TTC549 (cell line): Measurements from ENCODE around the gene FHL3.
"Not testable (repeated sequence)": the region's sequence is repeated elsewhere in the genome, so short reads cannot be mapped to it uniquely, and the experiment has no call there.

Source experiments
- FAIRE-seq: peaks from 2 replicates; lab custom pipeline; 2012; peaks lifted over from hg19 to GRCh38; lab: Jason Lieb, UNC

FHL3 gene

DNA sequence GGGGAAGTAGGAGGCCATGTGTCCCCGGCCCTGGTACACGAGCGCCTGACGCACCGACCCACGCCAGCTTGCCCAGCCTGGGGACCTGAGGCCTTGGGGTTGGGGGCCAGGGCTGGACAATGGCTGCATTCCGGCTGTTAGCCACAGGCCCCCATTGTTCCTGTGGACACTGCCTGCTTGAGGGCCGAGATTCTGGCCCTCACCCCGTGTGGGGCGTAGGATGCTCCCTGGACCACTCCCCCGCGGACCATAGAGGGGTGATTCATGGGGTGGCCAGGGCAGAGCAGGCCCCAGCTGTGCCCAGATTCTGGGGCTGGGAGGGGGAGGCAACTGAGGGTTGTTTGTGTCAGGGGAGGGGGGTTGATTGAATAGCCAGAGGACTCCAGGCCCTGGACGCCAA, 29.6 kb upstream of the FHL3 start:
- FAIRE-seq: no peak

DNA sequence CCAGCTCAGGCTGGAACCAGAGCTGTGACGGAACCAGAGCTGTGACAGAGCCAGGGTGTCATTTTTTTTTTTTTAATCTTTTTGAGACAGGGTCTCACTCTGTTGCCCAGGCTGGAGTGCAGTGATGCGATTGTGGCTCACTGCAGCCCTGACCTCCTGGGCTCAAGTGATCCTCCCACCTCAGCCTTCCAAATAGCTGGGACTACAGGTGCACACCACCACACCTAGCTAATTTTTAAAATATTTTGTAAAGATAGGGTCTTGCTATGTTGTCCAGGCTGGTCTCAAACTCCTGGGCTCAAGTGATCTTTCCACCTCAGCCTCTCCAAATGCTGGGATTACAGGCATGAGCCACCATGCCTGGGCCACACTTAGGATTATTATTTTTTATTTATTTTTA, 27.7 kb upstream of the FHL3 start:
- not testable (repeated sequence) for FAIRE-seq

DNA sequence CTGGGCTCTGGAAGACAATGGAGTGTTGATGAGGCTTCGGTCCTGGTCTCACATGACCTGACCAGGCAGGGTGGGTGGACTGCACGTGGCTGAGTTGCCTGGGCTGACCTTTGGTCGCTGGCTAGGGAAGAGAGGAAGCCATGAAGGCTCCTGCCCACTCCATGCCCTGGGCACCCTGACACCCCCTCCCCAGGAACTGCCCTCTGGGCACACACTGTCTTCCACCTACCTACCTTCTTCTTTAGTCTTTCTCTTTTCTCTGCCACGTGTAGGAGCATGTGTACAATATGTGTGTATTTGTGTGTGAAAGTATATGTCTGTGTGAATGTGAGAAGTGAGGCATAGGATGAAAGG, 26.2 kb upstream of the FHL3 start:
- no peak for FAIRE-seq

DNA sequence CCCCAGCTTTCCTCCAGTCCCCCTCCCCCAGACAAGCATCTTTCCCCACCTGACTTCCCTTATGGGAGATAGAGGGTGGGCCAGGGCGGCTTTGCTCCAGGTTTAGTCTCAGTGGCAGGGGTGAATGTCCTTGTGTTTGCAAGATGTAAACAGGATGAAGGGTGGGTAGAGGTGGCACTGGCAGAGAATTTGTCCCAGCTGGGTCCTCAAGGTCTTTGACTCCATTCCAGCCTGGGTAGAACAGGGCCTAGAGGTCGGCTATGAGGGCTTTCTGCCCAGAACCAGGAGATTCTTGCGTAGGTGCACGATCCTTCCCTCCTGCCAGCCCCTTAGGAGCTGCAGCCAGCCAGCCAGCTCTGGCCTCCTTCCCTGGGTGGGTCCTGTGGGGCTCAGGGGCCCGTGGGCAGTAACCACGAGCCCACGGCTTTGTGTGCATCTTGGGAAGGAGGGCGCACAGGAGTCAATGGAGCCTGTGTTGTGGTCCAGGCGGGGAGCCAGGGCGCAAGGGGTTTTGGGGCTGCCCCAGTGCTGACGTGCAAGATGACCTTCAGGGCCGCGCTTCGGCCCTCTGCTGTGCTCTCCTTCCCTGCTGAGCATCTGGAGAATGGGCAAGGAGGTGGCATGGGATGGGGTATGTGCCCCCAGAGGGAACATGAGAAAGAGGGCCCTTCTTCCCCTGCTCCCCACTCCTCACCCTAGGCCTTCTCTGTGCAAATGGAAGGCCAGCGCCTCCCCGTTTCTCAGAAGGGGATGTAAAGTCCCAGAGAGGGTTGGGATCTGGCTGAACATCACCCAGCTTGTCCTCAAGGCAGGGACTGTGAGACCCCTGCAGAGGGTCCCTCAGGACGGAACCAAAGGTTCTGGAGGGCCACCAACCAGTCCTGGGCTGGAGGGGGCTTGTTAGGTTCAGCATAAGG, 25.5 kb upstream of the FHL3 start:
- FAIRE-seq: no peak

- FAIRE-seq: no peak
Measured at GRCh38 chr1:38029685-38030511, 24.6 kb upstream of the FHL3 start.

DNA sequence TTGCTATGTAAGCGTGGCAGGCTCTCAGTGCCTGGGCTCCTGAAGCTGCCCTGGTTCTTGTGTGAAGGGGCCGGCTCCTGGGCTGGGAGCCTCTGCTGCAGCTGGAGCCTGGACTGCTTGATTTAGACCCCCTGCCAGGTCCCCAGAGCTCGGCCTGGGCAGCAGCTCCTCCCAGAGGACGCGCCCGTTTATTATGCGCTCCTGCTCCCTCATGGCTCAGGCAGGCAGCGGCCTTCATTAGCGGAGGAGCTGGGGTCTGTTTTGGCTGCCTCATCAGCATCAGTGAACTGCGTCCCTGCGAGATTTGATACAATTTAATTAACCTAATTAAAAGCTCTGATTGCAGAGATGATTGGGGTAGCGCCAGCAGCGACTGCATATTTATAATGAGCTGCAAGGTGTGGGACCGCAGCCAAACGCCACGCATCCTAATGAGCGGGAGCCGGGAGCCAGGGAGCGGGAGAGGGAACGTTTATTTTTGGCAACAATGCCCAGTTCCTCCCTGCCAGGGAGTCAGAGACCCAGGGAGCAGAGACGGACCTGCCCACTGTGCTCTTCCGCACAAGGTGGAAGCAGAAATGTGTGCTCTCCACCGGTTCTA, 23.9 kb upstream of the FHL3 start:
- FAIRE-seq: no peak

DNA sequence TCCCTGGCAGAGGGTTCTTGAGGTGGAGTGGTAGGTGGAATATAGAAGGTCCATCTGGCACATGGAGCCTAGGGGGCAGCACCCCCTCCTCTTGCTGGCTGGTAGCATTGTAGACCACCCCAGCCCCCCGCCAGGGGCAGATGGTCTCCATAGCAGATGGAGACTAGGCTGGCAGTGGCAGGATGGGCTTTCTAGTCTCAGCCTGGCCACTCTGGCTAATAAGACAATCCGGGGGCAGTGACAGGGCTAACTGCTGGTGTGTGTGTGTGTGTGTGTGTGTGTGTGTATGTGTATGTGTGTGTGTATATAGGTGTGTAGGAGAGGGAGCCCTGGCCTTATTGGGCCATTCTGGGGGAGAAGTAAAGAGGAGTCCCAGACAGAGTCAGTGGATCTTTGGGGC, 23.4 kb upstream of the FHL3 start:
- FAIRE-seq: no peak

DNA sequence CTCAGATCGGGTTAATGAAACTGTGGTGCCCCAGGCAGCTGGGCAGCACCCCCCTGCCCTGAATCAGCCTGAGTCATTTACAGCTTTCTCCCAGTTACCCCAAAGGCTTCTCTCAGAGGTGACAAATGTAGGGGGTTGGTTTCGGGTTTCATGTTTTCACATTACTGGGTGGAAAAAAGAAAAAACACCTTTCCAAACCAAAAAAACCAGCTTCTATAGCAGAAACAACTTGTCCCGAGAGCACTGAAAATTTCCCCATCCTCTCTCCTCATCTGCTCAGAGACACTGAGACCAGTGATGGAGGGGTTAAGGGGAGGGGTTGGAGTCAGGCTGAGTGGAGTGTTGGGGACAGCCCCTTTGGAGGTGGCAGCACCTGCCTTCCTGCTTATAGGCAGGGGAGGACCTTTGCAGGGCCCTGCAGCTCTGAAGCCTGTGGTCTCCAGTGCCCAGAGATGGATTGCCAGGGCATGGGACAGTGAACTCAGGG, 22.8 kb upstream of the FHL3 start:
- FAIRE-seq: no peak

DNA sequence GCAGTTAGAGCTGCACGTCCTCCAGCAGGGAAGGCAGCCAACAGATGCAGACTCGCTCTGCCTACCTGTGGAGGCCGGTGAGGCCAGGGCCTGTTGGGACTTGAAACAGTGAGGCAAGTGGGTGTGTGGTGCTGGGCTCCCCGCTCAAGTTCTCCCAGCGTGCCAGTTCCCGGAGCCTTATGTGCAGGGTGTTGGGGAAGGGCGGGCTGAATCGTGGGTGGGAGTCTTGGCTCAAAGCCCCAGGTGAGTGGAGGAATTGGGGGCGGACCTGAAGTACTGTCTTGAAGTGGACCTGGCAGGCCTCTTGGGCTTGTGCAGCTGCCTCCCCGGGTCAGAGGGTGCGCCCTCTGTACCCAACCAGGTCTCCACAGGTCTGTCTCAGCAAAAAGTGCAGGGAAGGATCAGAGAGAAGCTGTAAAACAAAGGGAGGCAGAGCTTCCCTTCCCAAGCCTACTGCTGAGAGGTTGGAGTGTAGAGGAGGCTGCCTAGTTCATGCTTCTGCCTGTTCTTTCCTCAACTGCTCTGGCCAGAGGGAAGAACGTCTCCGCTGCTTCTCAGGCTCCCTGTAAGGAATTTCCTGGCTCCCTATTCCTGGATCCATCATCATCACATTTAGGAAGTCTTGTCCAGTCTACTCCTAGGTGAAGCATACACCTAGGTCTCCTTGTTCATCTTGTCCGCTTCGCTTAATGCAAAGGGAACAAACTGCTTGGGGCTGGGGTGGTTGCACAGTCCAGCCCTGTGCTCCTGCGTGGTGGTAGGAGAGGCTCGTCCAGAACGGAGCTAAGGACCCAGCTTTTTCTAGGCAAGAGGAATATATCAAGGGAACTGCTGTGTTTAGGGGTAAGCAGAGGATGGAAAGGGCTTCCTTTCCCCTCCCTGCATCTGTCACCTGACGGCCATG, 22.1 kb upstream of the FHL3 start:
- no peak for FAIRE-seq

GRCh38 chr1:38026592-38027200, 21.4 kb upstream of the FHL3 start:
- FAIRE-seq: no peak

DNA sequence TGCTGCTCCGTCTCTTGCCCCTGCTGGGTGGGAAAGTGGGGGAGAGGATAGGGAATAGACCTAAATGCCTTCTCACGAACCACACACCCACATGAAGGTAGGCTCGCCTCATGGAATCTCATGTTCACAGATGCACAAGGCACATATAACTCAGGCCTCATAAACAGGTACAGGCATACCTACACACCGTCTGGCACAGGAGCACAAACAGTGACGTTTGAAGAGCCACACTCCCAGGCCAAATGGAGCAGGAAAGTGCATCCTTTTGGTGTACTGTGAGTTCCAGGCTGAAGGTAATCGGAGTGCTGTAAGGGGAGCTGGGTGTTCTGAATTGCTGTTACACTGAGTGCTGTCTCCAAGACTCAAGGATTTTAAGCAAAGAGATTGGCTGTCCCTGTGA, 20.4 kb upstream of the FHL3 start:
- no peak for FAIRE-seq

GRCh38 chr1:38025233-38025632, 19.9 kb upstream of the FHL3 start:
- FAIRE-seq: no peak

DNA sequence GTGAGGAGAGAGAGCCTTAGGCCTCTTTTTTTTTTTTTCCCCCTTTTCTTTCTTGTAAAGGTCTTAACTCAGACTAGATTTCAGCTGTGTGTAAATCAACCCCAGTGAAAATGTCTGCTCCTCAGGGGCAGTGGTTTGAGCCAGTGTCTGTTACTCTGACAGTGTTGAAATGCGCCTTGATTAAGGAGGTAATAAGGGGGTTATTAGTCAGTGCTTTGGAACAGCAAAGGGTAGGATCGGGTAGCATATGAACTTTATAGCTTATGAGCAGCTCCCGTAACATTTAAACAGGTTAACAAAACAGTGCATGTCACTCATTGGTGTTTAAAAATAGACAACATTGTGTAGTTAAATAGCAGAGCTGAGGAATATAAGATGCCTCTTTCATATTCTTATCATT, 17.5 kb upstream of the FHL3 start:
- FAIRE-seq: no peak

DNA sequence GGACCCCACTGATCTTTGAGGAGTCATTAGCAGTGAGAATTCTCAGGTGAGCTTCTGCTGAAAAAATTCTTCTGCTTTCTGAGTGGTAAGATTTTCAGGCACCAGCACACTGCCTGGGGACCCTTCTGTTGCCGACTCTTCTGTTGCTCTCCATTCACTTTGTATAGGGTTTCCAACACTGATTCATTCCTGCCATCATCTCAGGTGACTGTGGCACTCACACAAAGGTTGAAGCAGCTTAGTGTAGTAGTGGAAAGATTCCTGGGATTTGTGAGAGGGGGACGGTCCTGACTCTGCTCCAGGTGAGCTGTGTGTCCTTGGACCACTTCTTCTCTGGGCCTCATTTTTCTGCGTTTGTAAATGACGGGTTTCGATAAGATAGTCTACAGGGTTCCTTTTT, 16.7 kb upstream of the FHL3 start:
- FAIRE-seq: no peak

- FAIRE-seq: no peak
Measured at GRCh38 chr1:38020396-38020795, 15.1 kb upstream of the FHL3 start.

DNA sequence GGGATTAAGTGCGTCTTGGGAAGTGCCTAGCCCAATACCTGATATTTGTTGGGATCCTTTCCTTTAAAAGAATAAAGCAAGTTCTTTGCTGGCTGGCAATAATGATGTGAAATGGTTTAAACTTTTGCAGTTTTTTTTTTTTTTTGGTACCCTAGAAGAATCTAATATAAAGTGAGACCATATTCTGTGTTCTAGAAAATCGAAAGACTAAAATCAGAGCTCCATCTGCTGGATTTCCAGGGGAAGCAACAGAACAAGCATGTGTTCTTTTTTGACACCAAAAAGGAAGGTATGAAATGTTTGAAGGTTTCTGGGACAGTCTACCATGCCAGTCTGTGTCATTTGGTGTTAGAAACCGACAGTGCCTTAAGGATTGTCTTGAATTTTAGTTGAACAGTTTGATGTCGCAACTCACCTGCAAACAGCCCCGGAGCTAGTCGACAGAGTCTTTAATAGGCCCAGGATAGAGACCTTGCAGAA, 13.6 kb upstream of the FHL3 start:
- peak; percentile 58 for FAIRE-seq

GRCh38 chr1:38015978-38016725, 10.8 kb upstream of the FHL3 start:
- FAIRE-seq: no peak

DNA sequence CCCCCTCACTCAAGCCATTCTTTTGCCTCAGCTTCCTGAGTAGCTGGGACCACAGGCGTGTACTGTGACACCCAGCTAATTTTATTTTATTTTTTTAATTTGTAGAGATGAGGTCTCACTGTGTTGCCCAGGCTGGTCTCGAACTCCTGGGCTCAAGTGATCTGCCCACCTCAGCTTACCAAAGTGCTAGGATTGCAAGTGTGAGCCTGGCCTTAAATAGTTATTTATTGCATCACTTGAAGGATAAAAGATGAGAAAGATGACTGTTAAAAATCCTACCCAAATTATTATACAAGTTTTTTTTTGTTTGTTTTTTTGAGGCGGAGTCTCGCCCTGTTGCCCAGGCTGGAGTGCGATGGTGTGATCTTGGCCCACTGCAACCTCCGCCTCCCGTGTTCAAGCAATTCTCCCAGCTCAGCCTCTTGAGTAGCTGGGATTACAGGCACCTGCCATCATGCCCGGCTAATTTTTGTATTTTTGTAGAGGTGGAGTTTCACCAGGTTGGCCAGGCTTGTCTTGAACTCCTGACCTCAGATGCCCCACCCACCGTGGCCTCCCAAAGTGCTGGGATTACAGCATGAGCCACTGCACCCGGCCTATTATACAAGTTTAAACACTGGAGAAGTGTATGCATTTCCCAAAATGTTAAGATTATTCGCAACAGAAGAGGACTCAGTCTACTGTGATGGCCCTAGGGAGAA, 9.6 kb upstream of the FHL3 start:
- FAIRE-seq: no peak

- no peak for FAIRE-seq
Measured at GRCh38 chr1:38014171-38014570, 8.9 kb upstream of the FHL3 start.

- FAIRE-seq: no peak
Measured at GRCh38 chr1:38013227-38013622, 7.9 kb upstream of the FHL3 start.
